GM12801 (cell line): Measurements from ENCODE around the gene SNORC.

Source experiments
- CTCF ChIP-seq: IDR thresholded peaks from one replicate; pipeline ENCODE4 v1.5.1; 2011; ENCODE audit warnings: control low read depth; ENCODE audit not compliant: insufficient read length; ENCODE audit errors: extremely low read depth

Gene SNORC

GRCh38 chr2:232884001-232884421 is 13.9 kb downstream of the SNORC start:
- no peak for TF ChIP-seq CTCF

GRCh38 chr2:232884549-232885263 is 14.6 kb downstream of the SNORC start:
- TF ChIP-seq CTCF: no peak

GRCh38 chr2:232885264-232885961 is 15.3 kb downstream of the SNORC start:
- TF ChIP-seq CTCF: no peak

GRCh38 chr2:232886176-232886575 is 16.1 kb downstream of the SNORC start:
- no peak for TF ChIP-seq CTCF

- no peak for TF ChIP-seq CTCF
Measured at GRCh38 chr2:232886632-232887031, 16.6 kb downstream of the SNORC start.

GRCh38 chr2:232887171-232887850 is 17.2 kb downstream of the SNORC start:
- no peak for TF ChIP-seq CTCF

- no peak for TF ChIP-seq CTCF
Measured at GRCh38 chr2:232888099-232888836, 18.2 kb downstream of the SNORC start.
